GM21723 (cell line): ENCODE measurements around the gene WDR37.

Experiments used
- ATAC-seq: cut with Tn5 transposase; IDR thresholded peaks from one replicate; pipeline ENCODE4 v1.9.1; 2021; ENCODE audit warnings: mild to moderate bottlenecking, moderate library complexity; ENCODE audit not compliant: unreplicated experiment

Gene WDR37

GRCh38 chr10:1123972-1124371 lies 67.8 kb downstream of the WDR37 start:
- no peak for ATAC-seq

GRCh38 chr10:1124796-1125195 lies 68.6 kb downstream of the WDR37 start:
- no peak for ATAC-seq

GRCh38 chr10:1126461-1126860 lies 70.3 kb downstream of the WDR37 start:
- ATAC-seq = no peak

GRCh38 chr10:1127629-1128028 lies 71.4 kb downstream of the WDR37 start:
- no peak for ATAC-seq

GRCh38 chr10:1128115-1128514 lies 71.9 kb downstream of the WDR37 start:
- no peak for ATAC-seq

- ATAC-seq = no peak
Measured at GRCh38 chr10:1128649-1129048, 72.5 kb downstream of the WDR37 start.

- no peak for ATAC-seq
Measured at GRCh38 chr10:1130226-1130625, 74.0 kb downstream of the WDR37 start.

- ATAC-seq = no peak
Measured at GRCh38 chr10:1130995-1131790, 75.0 kb downstream of the WDR37 start.

GRCh38 chr10:1132584-1132983 lies 76.4 kb downstream of the WDR37 start:
- ATAC-seq = no peak

GRCh38 chr10:1133495-1134045 lies 77.4 kb downstream of the WDR37 start:
- no peak for ATAC-seq

GRCh38 chr10:1134156-1134555 lies 78.0 kb downstream of the WDR37 start:
- ATAC-seq = no peak

- no peak for ATAC-seq
Measured at GRCh38 chr10:1136268-1136667, 80.1 kb downstream of the WDR37 start.

- ATAC-seq = no peak
Measured at GRCh38 chr10:1137499-1138163, 81.4 kb downstream of the WDR37 start.

GRCh38 chr10:1138529-1138928 lies 82.3 kb downstream of the WDR37 start:
- no peak for ATAC-seq

GRCh38 chr10:1141261-1141660 lies 85.1 kb downstream of the WDR37 start:
- ATAC-seq = no peak

- no peak for ATAC-seq
Measured at GRCh38 chr10:1141701-1142100, 85.5 kb downstream of the WDR37 start.

- ATAC-seq = no peak
Measured at GRCh38 chr10:1142596-1142995, 86.4 kb downstream of the WDR37 start.

GRCh38 chr10:1147810-1148209 lies 91.6 kb downstream of the WDR37 start:
- ATAC-seq = no peak

GRCh38 chr10:1148855-1149605 lies 92.8 kb downstream of the WDR37 start:
- no peak for ATAC-seq

GRCh38 chr10:1149793-1150637 lies 93.8 kb downstream of the WDR37 start:
- no peak for ATAC-seq

- ATAC-seq = no peak
Measured at GRCh38 chr10:1150638-1150955, 94.4 kb downstream of the WDR37 start.
